HG03575 (cell line): ENCODE measurements around the gene ZNF324B.
"Not testable (repeated sequence)": the region's sequence is repeated elsewhere in the genome, so short reads cannot be mapped to it uniquely, and the experiment has no call there.

ENCODE experiments used
- ATAC-seq: cut with Tn5 transposase; IDR thresholded peaks from one replicate; pipeline ENCODE4 v1.9.1; 2021; ENCODE audit not compliant: unreplicated experiment, insufficient number of reproducible peaks, low FRiP score; ENCODE audit errors: extremely low read depth

The ZNF324B gene

DNA sequence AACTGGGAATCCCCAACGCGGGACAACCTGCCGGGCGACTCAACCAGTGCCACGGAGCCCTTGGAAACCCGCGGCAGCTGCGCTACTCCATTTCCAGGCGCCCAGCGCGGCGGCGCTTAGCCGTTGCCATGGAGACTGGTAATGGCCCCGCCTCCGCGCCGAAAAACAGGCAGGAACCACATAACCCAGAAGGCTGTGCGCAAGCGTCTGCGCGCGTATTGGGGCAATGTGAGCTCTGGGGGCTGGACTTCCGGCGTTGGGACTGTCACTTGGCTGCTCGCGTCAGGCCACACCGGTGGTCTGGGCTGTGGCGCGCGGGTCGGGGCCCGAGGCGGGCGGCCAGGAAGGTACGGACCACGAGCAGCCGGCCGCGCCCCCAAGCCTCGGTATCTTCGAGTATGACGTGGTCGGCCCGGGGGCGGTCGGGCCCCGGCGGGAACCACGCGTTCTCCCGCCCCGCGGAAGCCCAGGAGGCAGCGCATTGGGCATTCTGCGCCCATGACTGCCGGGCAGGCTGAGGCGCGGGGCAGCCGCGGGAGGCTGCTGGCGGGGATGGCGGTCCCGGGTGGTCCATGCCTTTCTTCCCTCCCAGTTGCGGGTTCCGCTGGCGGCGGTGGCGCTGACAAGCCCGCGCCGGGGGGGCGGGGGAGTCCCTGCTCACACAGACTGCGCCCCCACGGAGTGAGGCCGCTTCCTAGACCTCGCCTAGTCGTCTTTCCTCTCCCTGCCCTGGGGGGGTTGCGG, at the start of gene ZNF324B:
Gene ZNF324B, plus strand, starts transcription at position 265 of the 744 bp plus-strand sequence. CDS start 2,080 bp downstream, outside the sequence.
- peak; percentile 72 for ATAC-seq

DNA sequence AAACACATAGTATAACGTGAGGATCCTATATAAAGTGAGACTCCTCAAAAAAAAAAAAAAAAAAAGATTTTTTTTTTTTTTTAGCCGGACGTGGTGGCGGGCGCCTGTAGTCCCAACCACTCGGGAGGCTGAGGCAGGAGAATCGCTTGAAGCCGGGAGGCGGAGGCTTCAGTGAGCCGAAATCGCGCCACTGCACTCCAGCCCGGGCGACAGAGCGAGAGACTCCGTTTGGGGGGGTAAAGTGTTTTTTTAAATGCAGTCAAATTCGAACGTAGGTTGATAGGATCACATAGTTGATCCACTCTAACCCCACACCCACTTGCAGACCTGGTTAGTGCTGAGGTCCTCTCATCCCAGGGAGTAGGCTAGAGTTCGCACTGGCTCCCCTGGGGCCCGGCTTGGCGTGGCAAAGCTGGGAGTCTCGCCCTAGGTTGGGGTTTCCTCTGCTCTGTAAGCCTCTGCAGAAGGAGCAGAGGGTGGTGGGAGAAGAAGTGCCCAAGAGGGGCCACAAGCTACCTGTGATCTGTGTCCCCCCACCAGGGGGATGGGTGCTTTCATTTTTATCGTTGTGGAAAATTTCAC, 49.5 kb upstream of the ZNF324B start:
- no peak for ATAC-seq

DNA sequence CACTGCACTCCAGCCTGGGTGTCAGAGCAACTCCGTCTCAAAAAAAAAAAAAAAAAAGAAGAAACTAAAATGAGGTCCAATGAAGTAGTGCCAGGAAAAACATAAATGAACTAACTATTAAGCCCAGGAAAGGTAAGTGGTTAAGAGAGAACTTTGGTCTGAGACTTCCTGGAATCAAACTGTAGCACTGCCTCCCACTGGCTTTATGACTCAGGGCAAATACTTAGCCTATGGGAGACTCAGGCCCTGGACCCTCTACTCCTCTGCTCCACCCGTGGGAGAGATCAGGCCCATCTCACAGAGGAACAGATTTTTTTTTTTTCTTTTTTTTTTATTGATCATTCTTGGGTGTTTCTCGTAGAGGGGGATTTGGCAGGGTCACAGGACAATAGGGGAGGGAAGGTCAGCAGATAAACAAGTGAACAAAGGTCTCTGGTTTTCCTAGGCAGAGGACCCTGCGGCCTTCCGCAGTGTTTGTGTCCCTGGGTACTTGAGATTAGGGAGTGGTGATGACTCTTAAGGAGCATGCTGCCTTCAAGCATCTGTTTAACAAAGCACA, 47.4 kb upstream of the ZNF324B start:
- ATAC-seq: not testable (repeated sequence)

DNA sequence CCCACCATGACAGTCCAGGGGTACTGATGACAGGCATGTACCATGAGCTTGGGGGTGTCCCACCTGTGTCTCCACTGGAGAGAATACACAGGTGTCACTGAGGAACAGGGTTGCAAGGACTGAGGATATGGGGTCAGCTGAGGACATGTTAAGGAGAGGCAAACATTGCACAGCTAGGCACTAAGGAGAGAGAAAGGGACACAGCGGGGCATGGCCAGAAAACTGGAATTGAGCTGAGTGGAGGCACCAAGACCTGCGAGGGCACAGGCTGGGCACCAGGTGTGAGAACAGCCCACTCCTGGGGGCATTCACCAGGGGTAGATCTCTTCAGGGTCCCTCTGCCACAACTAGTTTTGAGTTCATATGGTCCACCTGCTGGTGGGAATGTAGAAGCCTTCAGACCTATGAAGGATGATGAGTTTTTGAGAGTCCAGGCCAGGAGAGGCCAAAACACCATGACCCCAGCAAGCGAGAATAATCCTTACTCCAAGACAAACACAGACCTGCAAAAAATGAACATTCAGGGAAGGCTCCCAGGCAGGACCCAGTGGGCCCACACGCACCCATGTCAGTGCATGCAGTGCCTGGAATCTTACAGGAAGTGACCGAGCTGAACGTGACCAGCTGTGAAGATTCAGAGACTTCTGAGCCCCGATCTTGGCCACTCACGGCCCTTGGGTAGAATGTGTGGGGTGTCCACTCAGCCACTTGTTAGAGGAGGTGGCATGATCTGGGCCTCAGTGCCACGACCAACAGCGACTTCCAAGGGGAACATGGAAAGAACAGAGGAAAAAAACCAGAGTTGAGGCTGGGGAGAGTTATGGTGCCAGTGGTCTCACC, 44.4 kb upstream of the ZNF324B start:
- ATAC-seq: no peak

DNA sequence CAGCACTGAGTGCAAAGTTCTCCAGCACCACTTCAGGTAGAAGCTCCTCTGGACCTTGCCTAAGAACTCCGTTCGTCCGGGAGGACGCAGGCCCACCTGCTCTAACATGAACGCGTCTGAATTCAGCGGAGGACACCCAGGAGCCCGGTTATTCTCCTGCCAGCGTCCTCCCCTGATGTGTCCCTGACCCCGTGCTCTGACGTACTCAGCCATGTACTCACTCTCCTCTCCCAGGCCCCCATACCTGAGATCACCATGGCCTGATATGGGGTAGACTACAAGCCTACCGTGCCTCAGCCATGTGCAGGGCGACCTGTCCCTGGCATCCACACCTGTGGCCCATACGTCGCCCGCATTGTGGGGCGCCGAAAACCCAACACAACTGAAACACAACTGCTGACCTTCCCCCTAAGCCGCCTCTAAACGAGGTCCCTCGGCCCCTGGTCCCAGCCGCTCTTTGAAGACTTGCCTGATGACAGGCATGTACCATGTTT, 43.7 kb upstream of the ZNF324B start:
- ATAC-seq: no peak

DNA sequence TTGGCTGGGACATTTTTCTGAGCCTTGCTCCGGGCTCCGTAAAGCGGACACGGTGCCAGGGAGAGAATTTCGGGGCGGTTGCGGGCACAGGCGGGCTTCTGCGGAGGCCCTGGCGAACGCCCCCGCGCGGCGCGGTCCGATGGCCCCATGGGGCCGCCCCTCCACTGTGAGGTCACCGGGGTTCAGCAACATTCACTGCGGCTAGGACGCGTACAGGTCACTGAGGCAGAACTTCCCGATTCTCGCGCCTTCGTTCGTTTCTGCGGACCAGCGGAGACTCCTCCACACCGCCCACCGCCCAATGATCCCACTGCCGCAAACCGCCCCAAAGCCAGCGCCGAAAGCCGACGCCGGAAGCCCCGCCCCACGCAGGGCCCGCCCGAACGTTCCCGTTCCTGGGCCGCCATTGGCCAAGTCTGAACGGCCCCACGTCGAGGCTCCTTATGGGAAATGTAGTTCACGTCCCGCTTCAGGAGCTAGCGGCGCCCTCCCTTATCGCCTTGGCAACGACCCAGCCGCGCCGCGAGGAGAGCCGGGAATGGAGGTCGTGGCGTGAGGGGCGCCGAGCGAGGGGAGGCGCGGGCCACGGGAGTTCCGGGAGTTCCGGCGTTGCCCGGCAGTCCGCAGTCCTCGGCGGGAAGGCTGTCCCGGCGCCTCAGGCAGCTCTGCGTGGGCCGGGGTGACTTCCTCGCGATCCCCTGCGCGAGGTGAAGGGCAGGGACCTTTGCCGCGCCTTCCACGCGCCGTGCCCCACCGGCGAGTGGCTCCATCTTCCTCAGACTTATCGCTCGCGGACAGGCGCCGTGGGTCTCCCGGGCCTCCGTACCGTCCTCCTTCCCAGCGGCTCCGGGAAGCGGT, 43.0 kb upstream of the ZNF324B start, which contains the start of gene ZNF584:
Gene ZNF584, plus strand, starts transcription at position 498 of the 858 bp plus-strand sequence. CDS start 499 bp downstream, outside the sequence.
- ATAC-seq: peak; percentile 58

DNA sequence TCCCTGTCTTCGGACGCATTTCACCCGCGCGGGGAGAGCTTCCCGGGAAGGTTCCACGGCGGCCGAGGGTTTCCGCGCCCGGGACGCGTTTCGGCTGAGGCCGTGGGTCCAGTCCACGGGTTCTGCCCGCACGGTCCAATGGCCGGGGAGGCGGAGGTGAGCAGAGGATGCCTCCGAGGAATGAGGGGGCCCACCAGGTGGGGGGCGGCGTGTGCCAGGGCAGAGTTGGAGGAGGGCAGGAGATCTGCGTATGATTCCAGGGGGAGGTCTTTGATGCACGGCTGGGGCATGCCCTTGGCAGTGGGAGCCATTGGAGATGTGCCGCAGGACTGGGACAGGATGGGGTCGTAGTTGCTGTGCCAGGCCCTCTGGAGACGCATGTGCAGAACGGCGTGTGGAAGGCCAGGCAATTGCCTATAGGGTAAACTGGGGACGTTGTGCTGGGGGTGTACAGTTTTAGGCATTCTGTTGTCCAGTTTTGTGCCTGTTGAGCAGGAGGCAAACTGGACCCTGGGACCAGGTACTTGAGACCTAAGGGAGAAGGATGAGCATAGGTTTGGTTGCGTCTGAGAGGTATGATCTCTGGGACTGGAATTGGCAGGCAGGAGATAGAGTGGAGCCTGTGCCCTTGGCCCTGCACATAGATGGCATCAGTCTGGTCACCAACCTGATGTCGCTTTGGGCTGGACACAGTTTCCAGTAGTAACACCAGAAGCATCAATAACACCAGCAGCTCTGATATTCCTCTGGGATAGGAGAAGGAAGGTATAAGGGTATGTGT, 42.2 kb upstream of the ZNF324B start:
- no peak for ATAC-seq

DNA sequence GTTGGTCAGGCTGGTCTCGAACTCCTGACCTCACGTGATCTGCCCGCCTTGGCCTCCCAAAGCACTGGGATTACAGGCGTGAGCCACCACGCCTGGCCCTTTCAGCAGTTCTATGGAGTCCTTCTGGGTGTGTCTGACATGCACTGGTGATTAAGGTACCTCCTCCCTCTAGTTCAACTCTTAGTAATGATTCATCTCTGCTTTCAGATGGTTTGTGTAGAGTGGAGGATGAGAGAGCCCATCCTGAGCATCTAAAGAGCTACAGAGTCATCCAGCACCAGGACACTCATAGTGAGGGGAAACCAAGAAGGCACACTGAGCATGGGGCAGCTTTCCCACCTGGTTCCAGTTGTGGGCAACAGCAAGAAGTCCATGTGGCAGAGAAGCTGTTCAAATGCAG, 34.8 kb upstream of the ZNF324B start:
- no peak for ATAC-seq

DNA sequence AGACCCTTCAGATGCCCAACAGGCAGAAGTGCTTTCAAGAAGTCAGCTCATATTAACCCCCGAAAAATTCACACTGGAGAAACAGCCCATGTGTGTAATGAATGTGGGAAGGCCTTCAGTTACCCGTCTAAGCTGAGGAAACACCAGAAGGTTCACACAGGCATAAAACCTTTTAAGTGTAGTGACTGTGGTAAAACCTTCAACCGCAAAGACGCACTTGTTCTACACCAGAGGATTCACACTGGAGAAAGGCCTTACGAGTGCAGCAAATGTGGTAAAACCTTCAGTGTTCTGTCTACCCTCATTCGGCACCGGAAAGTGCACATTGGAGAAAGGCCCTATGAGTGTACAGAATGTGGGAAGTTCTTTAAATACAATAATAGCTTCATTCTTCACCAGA, 34.4 kb upstream of the ZNF324B start:
- no peak for ATAC-seq

DNA sequence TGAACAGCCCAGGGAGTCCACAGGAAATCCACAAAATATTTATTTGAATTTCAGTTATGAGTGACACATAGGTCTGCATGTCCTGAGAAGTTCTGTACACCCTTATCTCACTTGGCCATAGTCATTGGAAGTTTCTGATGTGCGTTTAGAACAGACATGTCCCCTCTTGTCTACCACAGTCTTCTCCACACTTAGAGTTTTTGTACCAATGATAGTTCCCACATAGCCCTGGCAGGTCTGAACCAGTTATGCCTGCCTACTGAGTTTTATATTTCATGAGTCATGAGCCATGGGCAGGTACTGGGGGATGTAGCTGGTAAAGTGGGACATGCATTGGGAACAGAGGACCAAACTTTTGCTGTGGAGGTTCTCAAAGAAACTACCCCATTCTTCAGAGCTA, 22.8 kb upstream of the ZNF324B start:
- no peak for ATAC-seq

DNA sequence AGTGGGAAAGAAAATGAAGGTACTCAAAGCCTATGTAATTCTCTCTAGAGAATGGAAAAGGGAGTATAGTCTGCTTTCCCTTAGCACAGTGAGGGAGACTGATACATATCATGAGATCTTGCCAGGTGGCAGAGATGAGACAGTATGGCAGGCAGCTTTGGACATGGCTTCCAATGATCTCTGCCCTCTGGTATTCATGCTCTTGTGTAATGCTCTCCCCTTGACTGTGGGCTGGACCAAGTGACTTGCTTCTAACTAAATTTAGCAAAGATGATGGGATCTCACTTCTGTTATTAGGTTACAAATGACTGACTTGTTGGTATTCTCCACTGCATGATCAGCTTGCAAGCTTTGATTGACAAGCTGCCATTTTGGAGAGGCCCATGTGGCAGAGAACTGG, 21.7 kb upstream of the ZNF324B start:
- ATAC-seq: no peak

DNA sequence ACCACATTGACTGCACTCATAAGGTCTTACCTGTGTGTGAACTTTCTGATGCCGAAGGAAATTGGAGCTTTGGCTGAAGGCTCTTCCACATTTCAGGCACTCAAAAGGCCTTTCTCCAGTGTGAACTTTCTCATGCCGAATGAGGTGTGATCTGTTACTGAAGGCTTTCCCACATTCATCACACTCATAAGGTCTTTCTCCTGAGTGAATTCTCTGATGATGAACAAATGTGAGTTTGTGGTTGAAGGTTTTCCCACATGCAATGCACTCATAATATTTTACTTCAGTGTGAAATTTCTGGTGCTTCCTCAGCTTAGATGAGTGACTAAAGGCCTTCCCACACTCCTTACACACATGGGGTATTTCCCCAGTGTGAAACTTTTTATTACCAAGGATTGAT, 17.2 kb upstream of the ZNF324B start:
- no peak for ATAC-seq

DNA sequence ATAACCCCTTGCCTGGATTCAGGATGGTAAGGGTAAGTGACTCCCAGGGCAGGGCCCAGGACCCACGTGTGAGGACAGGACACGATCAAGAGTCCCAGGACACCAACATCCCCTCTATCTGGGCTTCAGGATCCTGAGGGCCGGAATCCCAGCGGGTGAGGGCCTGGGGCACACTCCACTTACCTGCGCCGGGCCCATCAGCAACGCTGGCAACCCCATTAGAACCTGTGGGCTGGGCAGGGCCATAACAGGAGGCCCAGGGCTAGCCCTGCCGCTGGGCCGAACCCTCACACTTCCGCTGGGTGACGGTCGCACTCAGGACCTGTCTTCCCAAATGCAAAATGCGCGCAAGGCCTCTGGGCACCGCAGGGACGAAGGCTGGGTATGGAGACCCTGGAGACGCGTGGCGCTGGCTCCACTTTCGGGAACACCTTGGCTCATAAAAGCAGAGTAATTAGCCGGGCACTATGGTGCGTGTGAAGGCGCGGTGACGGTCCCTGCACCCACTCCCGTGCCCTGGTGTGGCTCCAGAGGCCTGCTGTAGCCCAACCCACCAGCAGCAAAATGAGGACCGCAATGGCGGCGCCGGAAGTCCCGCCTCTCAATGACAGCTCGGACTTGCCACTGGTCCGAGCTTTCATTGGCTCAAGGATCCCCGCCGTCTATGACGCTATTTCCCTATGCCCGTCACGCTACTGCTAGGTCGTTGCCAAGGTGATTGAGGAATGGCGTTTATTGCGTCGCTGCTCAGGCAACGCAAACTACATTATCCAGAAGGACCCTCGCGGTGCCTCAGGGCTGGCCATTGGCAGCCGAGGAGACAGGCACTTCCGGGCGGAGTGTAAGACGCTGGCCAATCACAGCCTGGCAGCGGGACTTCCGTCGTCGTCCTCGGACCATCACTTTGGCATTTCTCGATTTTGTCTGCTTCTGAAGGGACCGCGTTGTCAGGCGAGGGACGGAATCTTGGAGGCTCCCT, 11.6 kb upstream of the ZNF324B start, which contains the start of gene ZNF132:
Gene ZNF132, minus strand, starts transcription at position 578 of the 979 bp plus-strand sequence. Its CDS starts 332 bp downstream, at position 246.
- ATAC-seq: peak; percentile 57

DNA sequence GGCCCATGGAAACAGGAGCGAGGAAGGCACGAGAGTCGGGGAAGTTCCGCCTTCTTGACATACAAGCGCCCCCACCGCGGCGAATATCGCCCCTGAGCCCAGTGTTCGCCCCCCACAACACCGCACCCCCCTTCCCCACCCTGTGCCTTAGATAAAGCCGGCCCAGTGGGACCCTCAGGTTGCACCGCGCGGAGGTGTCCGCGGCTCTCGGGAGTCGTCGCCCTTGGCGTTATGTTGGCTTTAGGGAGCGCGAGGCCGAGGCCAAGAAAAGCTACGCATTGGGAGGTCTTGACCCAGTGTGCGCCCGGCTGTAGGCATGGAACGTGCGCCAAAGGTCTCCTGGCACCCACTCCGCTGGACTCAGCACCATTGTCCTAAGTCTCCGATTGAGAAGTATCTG, 10.9 kb upstream of the ZNF324B start:
- ATAC-seq: no peak

DNA sequence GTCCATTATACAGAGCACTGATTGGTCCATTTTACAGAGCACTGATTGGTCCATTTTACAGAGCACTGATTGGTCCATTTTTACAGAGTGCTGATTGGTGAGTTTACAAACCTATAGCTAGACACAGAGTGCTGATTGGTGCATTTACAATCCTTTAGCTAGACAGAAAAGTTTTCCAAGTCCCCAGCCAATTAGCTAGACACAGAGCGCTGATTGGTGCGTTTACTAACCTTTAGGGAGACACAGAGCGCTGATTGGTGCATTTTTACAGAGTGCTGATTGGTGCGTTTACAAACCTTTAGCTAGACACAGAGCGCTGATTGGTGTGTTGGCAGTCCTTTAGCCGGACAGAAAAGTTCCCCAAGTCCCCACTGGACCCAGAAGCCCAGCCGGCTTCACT, 8.4 kb upstream of the ZNF324B start:
- not testable (repeated sequence) for ATAC-seq

DNA sequence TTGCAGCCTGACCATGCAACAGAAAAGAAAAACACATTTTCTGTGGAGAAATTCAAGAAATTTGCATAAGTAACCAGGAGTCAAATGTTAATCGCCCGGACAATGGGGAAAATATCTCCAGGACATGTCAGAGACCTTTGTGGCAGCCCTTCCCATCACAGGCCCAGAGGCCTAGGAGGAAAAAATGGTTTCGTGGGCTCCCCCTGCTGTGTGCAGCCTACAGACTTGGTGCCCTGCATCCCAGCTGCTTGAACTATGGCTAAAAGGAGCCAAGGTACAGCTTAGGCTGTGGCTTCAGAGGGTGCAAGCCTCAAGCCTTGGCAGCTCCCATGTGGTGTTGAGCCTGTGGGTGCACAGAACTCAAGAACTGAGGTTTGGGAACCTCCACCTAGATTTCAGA, 2.6 kb upstream of the ZNF324B start:
- ATAC-seq: not testable (repeated sequence)
